NCI-H345 treated with DMSO at 0.1 percent for 48 hours (cell line): ENCODE measurements around the gene SIT1.
"Not testable (repeated sequence)": the region's sequence is repeated elsewhere in the genome, so short reads cannot be mapped to it uniquely, and the experiment has no call there.

Experiments used
- DNase-seq: peaks from one replicate; lab custom pipeline; 2025; ENCODE audit not compliant: unreplicated experiment; lab: John Stamatoyannopoulos, UW

The SIT1 gene

DNA sequence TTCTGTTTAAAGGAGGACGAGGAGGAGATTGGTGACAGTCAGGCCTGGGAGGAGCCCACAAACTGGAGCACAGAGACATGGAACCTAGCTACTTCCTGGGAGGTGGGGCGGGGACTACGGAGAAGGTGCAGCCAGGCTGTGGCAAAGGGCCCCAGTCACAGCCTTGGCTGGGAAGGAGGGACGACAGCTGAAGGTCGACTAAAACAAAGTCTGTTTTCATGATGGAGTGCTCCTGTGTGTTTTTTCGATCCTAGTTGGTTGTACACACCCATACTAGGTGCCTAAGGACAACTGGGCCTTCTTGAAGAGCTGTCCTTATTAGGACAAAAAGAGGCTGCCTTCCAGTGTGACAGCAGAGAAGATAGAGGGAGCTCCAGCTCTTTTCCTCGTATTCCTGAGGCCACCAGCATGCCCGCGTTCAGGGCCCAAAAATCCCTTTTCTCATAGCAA, 10.3 kb upstream of the SIT1 start:
- no peak for DNase-seq

DNA sequence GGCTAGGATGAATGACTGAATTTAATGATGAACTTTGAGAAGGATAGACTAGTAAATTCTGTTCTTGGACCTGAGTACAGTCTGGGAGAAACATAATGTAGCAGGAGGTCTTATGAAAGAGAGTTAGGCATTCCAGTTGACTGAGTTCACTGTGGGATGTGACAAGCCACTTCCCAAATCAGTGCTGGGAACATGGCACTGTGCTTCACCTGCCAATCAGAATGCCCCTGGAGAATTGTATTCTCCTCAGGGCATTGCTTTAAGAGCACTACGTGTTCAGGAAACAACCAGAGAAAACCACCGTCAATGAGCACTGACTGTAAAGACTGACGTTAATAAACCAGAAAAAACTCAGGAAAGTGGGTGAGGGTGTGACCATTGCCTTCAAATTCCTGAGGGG, 8.6 kb upstream of the SIT1 start:
- no peak for DNase-seq

DNA sequence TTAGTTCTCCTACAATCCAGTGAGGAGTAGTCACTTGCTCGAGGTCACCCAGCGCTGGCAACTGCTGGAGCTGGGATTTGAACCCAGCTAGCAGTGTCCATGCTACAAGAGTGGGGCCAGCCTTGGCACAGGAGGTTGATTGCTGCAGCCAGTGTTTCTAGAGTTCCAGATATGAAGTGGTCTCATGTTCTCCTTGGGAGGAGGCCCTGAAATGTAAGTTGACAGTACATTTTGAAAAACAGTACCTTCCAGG, 8.2 kb upstream of the SIT1 start:
- DNase-seq: no peak

DNA sequence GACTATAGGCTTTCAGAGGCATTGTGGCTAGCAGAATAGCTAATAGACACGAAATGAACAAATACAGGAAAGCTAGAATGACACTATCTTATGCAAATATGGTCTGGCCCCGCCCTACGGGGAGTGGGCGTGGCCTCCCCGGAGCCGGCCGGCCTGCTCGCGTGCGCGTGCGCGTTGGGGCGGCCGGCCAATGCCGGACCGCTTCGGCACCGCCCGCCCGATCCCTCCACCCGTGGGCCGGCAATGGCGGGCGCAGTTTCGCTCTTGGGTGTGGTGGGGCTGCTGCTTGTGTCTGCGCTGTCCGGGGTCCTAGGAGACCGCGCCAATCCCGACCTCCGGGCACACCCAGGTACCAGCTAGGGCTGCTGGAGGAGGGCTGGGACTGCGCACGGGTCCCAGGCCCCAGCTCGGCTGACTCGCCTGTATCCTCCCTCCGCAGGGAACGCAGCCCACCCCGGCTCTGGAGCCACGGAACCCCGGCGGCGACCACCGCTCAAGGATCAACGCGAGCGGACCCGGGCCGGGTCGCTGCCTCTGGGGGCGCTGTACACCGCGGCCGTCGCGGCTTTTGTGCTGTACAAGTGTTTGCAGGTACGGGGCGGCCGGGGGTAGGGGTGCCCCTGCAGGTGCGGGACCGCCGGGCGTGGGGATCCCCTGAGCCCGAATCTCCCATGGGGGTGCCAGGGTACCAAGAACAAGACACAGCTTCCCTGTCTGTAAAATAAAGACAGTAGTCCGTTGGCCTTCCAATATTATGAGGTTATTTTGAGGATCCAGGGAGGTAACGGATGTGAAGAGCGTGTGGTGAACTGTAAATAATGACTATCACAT, 7.6 kb upstream of the SIT1 start, which contains the start of gene CCDC107:
TSS of gene CCDC107 (plus strand) at position 156 of the 831 bp plus-strand sequence. CDS start at position 244, 88 bp downstream.
- peak; percentile 70 for DNase-seq

DNA sequence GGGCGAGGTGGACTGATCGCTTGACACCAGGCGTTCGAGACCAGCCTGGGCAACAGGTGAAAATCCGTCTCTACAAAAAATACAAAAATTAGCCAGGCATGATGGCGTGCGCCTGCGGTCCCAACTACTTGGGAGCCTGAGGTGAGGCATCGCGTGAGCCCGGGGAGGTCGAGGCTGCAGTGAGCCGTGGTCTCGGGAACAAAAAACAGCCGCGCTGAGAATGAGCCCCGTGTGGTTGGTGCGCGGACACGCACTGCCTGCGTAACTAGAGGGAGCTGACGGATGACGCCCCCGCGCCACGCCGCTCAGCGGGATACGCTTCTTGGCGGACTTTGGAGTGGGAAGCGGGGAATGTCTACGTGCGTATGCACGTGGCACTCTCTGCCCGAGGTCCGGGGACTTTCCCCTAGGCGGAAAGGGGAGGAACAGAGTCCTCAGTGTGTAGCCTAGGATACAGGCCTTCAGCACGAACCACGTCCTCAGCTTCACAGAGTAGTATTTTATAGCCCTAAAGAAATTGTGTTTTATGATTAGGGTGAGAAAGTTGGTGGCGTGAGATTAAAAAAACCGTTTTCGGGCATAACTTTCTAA, 6.9 kb upstream of the SIT1 start, which contains the start of gene RMRP:
TSS of gene RMRP (minus strand) at position 474 of the 591 bp plus-strand sequence.
- DNase-seq: peak; percentile 95

DNA sequence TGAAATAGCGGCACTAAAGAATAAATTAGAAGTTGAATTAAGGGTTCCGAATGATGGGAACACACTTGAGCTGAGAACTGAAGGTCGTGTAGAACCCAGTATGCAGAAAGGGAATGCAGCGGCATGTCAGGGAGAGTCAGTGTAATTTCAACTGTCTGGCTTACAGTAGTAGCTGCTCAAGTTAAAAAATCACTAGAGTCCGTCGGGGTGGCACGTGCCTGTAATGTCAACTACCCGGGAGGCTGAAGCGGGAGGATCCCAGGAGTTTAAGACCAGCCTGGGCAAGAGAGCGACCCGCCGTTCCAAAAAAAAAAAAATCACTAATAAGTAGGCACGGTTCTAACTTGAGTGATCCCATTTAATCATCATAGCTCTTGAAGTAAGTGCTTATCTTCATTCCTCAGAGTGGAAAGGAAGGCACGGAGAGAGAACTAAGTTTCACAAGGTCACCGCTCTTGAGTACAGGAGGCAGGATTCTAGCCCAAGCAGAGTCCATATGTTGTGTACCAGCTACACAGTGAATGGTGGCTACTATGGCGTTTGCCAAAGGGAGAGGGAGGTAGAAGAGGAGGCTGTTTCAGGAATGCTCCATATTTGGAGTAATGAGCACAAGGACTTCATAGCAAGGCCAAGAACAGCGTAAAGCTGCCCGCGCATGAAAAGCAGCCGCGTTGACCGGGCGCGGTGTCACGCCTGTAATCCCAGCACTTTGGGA, 6.3 kb upstream of the SIT1 start:
- DNase-seq: no peak

DNA sequence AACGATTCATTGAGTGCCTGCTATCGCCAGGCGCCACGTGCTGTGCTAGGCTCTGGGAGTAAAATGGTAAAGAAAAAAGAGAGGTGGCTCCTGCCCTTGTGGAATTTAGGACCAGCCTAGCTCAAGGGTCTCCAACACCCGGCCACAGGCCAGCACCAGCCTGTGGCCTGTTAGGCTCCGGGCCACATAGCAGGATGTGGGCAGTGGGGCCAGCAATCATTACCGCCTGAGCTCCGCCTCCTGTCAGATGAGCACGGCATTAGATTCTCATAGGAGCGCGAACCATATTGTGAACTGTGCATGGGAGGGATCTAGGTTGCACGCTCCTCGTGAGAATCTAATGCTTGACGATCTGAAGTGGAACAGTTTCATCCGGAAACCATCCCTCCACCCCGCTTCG, 5.6 kb upstream of the SIT1 start:
- DNase-seq: no peak

DNA sequence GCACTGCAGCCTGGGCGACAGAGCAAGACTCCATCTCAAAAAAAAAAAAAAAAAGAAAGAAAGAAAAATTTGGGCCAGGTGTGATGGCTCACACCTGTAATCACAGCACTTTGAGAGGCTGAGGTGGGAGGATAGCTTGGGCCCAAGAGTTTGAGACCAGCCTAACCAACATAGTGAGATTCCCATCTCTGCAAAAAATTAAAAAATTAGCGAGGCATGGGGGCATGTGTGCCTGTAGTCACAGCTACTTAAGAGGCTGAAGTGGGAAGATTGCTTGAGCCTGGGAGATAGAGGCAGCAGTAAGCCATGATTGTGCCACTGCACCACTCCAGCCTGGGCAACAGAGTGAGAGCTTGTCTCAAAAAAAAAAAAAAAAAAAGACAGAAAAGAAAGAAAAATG, 2.9 kb upstream of the SIT1 start:
- DNase-seq: no peak

DNA sequence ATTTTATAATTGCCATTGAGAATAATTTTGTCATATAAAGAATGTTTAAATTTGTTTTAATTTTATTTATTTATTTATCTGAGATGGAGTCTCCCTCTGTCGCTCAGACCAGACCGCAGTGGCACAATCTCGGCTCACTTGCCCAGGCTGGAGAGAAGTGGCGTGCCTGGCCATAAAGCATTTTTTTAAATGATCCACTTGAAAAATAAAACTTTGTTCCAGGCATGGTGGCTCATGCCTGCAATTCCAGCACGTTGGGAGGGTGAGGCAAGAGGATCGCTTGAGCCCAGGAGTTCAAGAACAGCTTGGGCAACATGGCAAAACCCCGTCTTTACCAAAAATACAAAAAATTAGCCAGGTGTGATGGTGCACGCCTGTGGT, 2.1 kb upstream of the SIT1 start:
- no peak for DNase-seq

DNA sequence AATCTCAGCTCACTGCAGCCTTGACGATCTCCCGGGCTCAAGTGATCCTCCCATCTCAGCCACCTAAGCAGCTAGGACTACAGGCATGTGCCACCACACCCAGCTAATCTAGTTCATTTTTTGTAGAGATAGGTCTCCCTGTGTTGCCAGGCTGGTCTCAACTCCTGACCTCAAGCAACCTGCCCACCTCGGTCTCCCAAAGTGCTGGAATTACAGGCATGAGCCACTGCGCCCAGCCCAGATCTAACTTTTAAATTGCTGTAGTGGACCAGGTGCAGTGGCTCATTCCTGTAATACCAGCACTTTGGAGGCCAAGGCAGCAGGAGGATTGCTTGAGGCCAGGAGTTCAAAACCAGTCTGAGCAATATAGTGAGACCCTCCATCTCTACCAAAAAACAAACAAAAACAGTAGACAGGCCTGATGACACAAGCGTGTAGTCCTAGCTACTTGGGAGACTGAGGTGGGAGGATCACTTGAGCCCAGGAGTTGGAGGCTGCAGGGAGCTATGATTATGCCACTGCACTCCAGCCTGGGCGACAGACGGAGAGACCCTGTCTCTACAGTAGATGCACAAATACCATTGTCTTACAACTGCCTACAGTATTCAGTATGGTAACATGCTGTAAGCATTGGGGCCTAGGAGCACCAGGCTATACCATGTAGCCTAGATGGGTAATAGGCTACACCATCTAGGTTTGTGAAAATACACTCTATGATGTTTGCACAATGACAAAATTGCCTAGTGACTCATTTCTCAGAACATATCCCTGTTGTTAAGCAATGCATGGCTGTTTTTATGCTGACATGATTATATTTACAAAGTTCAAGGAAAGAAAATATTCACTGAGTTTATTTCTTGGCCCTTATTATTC, 1.5 kb upstream of the SIT1 start:
- DNase-seq: no peak

DNA sequence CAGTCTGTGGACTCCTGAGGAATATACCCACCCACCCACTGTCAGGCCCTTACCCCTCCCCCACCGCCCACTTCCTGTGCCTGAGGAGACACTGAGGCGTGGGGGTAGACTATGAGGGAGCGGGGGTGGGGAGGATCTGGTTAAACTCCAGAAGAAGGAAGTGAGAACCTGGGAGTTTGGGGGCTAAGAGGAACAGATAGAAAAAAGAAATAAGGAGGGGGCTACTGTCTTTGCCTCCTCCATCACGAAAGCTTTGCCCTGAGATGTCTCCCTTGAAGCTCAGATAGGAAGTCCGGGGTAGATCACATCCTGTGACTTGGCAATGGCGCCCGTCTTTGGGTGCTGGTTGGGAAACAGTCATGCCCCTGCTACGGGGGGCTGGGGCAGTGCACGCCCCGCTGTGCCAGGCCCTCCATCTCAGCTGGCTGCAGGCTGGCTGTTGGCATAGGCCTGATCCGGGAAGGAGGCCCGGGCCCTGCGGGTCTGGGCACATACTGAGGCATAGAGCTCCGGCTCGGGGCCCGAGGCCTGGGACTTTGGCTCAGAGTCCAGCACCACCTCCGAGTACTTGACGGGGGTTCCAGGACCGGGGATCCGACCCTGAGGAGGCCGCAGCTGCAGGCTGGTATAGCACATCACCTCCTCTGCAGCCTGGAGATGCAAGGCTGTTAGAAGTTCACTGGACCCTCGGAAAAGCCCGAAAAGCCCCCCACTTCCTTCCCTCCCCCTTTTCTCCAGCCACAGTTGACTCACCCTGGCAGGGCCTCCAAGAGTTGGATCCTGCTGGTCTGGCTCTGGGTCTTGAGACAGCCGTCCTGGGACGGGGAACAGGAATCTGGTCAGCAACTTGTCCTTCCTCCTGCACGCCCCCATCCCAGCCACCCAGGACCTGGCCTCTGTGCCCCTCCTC, 1.0 kb downstream of the SIT1 start:
- DNase-seq: no peak

DNA sequence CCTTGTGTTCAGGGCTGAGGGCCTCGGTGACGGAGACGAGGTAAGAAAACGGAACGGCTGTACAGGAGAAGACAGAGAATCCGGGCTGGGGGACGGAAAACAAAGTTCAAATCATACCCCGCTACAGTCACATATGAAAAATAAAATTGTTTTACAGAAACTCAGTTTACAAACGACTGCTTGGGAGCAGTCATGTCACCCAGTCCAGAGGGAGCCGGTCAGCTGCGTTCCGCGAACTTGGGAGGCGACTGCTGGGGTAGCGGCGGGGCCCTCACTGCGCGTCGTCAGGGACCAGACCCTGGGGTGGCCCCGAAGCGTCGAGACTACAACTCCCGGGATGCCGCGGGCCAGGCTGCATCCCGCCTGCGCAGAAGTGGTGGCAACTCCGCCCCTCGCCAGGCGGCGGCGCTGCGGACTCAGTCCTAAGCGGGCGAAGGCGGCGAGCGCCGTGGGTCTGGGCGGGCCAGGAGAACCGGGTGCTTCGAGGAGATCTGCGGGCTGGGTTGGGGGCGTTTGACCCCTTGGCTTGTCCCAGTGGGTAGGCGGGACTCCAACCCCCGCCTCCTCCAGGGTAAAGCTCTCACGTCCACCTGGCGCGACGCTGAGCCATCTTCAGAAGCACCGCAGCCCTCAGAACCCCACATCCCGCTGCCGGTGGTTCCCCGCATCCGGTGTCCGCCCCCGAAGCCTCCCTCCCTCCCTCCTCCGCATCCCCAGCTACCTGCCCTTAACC, 4.0 kb downstream of the SIT1 start:
- peak; percentile 89 for DNase-seq

DNA sequence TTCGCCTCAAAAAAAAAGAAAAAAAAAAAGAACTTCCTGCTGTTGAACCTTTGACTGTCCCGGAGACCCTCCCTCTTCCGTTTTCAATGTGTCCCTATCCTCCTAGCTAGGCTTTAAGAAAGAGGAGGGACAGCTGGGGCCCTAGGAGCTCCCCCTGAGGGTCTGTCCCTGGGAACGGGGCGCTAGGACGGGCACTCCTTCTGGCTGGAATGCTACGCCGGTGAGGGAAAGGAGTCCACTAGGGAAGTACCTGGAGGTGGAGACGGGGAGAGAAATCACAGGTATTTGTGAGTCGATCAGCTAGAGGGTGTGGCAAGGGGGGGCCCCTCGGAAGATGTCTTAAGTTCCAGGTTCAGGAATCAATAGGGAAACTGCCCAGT, 4.6 kb downstream of the SIT1 start:
- no peak for DNase-seq

DNA sequence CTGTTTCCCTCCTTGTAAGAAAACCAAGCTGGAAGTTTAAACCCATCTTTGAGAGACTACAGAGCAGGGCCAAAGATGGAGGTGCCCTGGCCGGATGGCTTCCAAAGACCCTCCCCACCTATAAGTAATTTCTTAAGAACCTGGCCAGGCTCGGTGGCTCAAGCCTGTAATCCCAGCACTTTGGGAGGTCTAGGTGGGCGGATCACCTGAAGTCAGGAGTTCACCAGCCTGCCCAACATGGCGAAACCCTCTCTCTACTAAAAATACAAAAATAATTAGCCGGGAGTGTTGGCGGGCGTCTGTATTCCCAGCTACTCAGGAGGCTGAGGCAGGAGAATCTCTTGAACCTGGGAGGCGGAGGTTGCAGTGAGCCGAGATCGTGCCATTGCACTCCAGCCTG, 5.0 kb downstream of the SIT1 start:
- not testable (repeated sequence) for DNase-seq

DNA sequence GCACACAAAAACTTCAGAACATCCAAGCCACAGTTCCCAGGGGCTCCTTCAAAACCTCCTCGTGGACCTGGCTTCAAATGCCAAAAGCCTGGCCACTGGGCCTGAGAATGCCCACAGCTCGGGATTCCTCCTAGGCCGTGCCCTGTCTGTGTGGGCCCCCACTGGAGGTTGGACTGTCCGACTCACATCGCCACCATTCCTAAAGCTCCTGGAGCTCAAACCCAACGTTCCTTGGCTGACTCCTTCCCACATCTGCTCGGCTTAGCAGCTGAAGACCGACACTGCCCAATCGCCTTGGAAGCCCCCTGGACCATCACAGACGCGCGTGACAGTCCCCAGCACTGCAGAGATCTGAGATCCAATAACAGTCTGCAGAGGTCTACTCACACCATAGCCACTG, 7.7 kb downstream of the SIT1 start:
- no peak for DNase-seq

DNA sequence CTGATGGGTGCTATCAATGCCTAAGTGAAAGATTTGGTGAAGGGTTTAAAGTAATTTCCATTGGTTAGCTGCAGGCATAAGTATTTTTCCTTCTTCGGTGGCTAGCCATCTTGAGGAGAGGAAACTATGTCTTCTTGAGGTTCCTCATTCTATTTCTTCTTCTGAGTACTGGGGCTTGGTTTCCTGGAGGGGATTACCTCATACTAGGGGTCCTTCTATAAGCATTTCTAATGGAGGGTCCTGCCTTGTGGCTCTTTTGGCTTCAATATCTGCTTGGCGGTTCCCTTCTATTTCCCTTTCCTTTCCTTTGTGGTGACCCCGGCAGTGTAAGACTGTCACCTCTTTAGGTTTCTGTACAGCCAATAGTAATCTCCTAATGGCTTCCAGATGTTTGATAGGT, 9.3 kb downstream of the SIT1 start:
- not testable (repeated sequence) for DNase-seq

DNA sequence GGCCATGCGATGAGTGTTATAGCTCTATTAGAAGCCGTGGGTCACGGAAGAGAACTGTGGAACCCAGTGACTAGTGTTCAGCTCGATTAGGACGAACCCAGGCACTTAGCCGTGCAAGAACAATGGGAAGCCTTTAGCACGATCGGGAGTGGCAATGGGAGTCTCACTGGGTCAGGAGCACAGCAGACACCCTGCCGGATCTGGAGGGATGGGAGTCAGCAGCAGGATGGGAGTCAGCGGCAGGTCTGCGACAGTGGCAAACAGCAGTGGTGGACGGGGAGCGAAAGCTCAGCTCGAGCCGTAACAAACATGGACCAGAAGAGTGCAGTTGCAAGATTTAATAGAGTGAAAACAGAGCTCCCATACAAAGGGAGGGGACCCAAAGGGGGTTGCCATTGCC, 10.3 kb downstream of the SIT1 start:
- not testable (repeated sequence) for DNase-seq

DNA sequence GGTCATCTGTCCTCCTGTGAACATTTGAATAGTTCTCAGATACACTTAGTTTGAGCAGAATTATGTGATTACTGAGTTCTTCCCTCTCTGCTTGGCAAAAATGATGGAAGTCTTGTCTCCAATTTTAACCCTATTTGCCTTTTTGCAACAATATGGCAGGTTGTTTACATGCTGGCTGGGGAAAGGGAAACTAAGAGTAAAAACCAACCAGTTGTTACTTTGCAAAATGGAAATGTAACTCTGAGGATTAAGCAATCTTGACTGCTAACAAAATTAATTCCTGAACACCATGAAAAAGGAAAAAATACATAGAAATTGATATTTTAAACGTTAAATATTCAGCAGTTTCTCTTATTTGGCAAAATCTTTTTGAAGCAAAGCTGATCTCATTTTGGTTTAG, 11.1 kb downstream of the SIT1 start:
- no peak for DNase-seq

DNA sequence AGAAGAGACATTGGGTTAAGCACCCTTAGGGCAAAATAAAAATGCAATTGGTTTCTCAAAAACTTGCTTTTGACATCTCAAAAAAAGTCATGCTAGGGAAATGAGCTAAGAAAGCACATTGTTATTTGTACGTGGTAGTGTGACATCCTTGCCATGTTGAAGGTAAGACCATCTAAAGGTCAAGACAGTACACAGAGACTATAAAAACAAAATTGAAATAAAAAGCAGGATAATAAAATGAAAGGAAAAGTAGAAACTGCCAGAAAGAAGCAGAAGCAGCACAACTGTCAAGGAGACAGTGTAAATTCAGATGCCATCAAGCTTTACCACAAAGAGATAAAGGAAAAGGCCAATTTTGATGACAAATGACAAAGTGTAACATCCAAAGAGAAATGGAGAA, 11.5 kb downstream of the SIT1 start:
- DNase-seq: not testable (repeated sequence)

DNA sequence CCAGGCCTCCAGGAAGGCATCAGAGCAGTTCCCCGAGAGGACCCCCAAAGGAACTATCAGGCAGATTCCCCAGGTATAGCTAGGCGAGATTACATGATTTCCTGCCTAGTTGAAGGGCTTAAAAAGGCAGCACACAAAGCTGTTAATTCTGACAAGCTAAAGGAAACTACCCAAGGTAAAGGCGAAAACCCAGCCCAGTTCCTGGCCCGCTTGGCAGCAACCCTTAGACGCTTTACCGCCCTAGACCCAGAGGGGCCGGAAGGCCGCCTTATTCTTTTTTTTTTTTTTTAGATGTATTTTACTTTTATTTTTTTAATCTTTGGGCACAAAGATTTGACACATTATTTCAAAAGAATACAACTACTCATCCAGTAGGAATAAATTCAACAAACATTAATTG, 12.0 kb downstream of the SIT1 start:
- not testable (repeated sequence) for DNase-seq
